Immature natural killer cell (primary cell): ENCODE data around the gene OBP2B. TPM values are rescaled to one million over a fixed set of nuclear protein-coding genes. Genes with fewer than 3 reads are reported as not detected.

Experiments used
- DNase-seq, 3 donors: peaks; one replicate each; pipeline ENCODE4 v3.0.0; 2022; ENCODE audit warnings: mixed read lengths in 1 of 3
- H3K27ac Mint-ChIP-seq, 6 donors: one replicate each; pipeline ENCODE4 v1.8.0; 2020; ENCODE audit warnings: mixed read lengths in 6 of 6, mild to moderate bottlenecking in 5 of 6, inconsistent platforms in 4 of 6, moderate library complexity in 3 of 6
- H3K27me3 Mint-ChIP-seq, 3 donors: one replicate each; pipeline ENCODE4 v1.8.0; 2020 to 2021; ENCODE audit warnings: low read depth in 3 of 3, mild to moderate bottlenecking in 3 of 3, mixed read lengths in 3 of 3, moderate library complexity in 3 of 3, inconsistent platforms in 1 of 3
- H3K36me3 Mint-ChIP-seq, 3 donors: one replicate each; pipeline ENCODE4 v1.8.0; 2020; ENCODE audit warnings: mixed read lengths in 3 of 3, inconsistent platforms in 2 of 3, mild to moderate bottlenecking in 2 of 3
- H3K4me1 Mint-ChIP-seq, 2 donors: one replicate each; pipeline ENCODE4 v1.8.0; 2020; ENCODE audit warnings: inconsistent platforms in 2 of 2, mild to moderate bottlenecking in 2 of 2, mixed read lengths in 2 of 2, moderate library complexity in 1 of 2
- H3K4me3 Mint-ChIP-seq, 5 donors: one replicate each; pipeline ENCODE4 v1.8.0; 2020; ENCODE audit warnings: mild to moderate bottlenecking in 5 of 5, mixed read lengths in 5 of 5, inconsistent platforms in 3 of 5, moderate library complexity in 3 of 5
- H3K9me3 Mint-ChIP-seq, 6 donors: one replicate each; pipeline ENCODE4 v1.8.0; 2020; ENCODE audit warnings: mild to moderate bottlenecking in 6 of 6, mixed read lengths in 6 of 6, inconsistent platforms in 4 of 6, moderate library complexity in 3 of 6
- polyA plus RNA-seq, 3 donors: library from polyadenylated mRNA; unstranded; fragments of 300-500 nt; fragmentation: Illumina TruSeq; gene quantifications; one replicate each; pipeline ENCODE4 v1.2.3, GENCODE V29; 2021

Gene OBP2B
- polyA plus RNA-seq, 3 donors from 2014 or later, result not detected

- Mint-ChIP-seq H3K27me3 (peaks cover 0 to 4% (median 2%) of the 10 kb centered on the region in 3 donors), H3K36me3 (no peaks in the 10 kb centered on the region), H3K4me1 (peaks cover 0 to 2% of the 10 kb centered on the region in 2 donors), H3K4me3 (no peak overlapping the region), H3K9me3 (no peaks in the 10 kb centered on the region), H3K27ac (no peak overlapping the region)
- DNase-seq, result no peak
Measured at GRCh38 chr9:133168432-133168831, 40.6 kb downstream of the OBP2B start.

DNA sequence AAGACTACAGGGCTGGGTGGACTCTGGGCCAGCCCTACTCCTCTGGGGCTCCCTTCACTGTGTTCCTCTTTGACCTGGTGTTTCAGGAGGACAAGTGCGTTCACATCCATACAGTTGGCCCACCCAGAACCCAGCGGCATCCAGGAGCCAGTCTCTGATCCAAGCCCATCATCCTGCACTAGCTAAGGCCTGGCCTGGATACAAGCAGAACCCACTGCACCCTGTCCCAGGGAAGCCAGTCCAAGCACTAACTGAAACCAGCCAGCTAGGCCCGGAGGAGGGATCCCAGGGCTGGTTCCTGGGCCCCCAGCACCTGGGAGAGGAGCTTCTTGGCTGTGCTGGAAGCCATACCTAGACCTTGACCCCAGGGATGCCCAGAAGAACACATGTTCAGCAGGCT, 41.3 kb downstream of the OBP2B start:
- Mint-ChIP-seq H3K4me1 (peaks cover 0 to 2% of the 10 kb centered on the region in 2 donors), H3K27ac (peak overlapping the region in 1 of 6 donors; percentile 31), H3K27me3 (peaks cover 0 to 4% (median 2%) of the 10 kb centered on the region in 3 donors), H3K36me3 (no peaks in the 10 kb centered on the region), H3K4me3 (no peak overlapping the region), H3K9me3 (no peaks in the 10 kb centered on the region)
- DNase-seq, result no peak

DNA sequence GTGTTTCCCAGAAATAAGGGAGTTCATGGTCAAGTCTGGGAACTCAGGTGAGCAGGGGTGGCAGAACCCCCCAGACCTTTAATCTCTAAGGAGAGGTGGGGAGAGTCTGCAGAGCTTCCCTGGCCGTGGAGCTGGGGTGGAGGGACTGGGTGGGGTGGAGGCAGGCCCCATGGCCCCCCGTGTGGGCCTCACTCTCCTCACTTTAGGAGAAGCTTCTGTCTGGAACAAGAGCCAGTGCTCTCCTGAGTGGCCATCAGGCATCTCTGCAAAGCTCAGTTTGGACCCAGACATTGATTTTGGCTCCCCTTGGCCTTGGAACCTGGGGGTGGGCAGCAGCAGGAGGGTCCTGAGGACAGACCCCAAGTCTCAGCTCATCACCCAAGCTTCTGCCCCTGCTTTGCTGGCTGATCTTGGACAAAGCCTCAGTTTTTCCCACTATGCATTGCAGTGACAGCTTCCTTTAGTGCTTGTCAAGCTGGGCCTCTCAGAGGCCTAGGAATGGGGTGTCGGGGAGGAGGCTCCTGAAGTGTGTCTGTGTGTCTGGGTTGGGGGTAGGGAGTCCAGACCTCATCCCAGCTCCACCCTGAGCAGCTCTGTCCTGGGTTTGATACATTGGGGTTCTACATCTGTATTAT, 41.8 kb downstream of the OBP2B start:
- Mint-ChIP-seq H3K4me1 (peaks cover 0 to 2% of the 10 kb centered on the region in 2 donors), H3K4me3 (no peak overlapping the region), H3K36me3 (no peaks in the 10 kb centered on the region), H3K9me3 (no peaks in the 10 kb centered on the region), H3K27me3 (peaks cover 0 to 4% (median 2%) of the 10 kb centered on the region in 3 donors), H3K27ac (no peak overlapping the region)
- no peak for DNase-seq

- Mint-ChIP-seq H3K9me3 (no peaks in the 10 kb centered on the region), H3K27ac (no peak overlapping the region), H3K4me3 (no peak overlapping the region), H3K27me3 (peaks cover 0 to 4% (median 2%) of the 10 kb centered on the region in 3 donors), H3K36me3 (no peaks in the 10 kb centered on the region), H3K4me1 (peaks cover 0 to 2% of the 10 kb centered on the region in 2 donors)
- no peak for DNase-seq
Measured at GRCh38 chr9:133166392-133166791, 42.7 kb downstream of the OBP2B start.

DNA sequence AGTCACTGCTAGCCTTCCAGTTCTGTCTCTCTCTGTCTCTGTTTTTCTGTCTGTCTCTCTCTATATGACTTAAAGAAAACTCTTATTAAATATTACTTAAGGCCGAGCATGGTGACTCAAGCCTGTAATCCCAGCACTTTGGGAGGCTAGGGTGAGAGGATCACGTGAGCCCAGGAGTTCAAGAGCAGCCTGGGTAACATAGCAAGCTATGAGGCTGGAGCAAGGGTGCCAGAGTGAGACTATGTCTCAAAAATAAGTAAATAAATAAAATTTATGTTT, 43.7 kb downstream of the OBP2B start:
- H3K27me3 Mint-ChIP-seq, result peaks cover 3 to 5% (median 4%) of the 10 kb centered on the region in 3 donors
- DNase-seq, result no peak
- no peaks in the 10 kb centered on the region for H3K9me3 Mint-ChIP-seq
- no peaks in the 10 kb centered on the region for H3K36me3 Mint-ChIP-seq
- H3K4me3 Mint-ChIP-seq, result no peak overlapping the region
- no peak overlapping the region for H3K27ac Mint-ChIP-seq
- peaks cover 0 to 3% of the 10 kb centered on the region in 2 donors for H3K4me1 Mint-ChIP-seq

DNA sequence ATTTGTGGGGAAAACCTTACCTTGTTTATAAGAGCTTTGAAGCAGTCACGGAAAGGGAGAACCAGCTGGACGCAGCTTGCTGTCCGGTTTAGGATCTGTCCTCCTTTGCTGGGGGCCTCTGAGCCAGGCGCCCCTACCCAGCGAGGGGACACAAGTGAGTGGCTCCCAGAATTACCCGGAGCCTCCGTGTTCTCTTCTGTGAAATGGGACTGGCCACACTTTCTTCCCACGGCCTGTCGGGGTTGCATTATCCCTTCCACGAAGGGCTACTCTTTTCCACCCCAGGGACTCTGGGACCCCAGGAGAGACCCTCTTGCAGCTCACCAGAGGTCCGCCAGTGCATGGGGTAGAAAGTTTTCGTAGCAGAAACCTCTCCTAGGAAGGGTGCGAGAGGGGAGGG, 44.9 kb downstream of the OBP2B start:
- Mint-ChIP-seq H3K9me3 (no peaks in the 10 kb centered on the region), H3K36me3 (no peaks in the 10 kb centered on the region), H3K4me1 (peaks cover 0 to 3% of the 10 kb centered on the region in 2 donors), H3K4me3 (peak overlapping the region; percentile 33 to 62 (median 57)), H3K27ac (no peak overlapping the region), H3K27me3 (peaks cover 3 to 5% (median 4%) of the 10 kb centered on the region in 3 donors)
- DNase-seq, result no peak

- no peaks in the 10 kb centered on the region for H3K9me3 Mint-ChIP-seq
- H3K4me1 Mint-ChIP-seq, result peaks cover 0 to 3% of the 10 kb centered on the region in 2 donors
- peak in 1 of 3 donors; percentile 19 for DNase-seq
- H3K27ac Mint-ChIP-seq, result no peak within 1 kb of the TSS
- H3K27me3 Mint-ChIP-seq, result peaks cover 3 to 4% (median 4%) of the 10 kb centered on the region in 3 donors
- no peaks in the 10 kb centered on the region for H3K36me3 Mint-ChIP-seq
- peak within 1 kb of the TSS; percentile 60 to 80 (median 75) for H3K4me3 Mint-ChIP-seq
Measured at GRCh38 chr9:133163504-133164172, 45.4 kb downstream of the OBP2B start, which contains the start of gene GBGT1. Gene GBGT1 (minus strand): TSS chr9:133163914. CDS start chr9:133162412, 1,502 bp downstream.

DNA sequence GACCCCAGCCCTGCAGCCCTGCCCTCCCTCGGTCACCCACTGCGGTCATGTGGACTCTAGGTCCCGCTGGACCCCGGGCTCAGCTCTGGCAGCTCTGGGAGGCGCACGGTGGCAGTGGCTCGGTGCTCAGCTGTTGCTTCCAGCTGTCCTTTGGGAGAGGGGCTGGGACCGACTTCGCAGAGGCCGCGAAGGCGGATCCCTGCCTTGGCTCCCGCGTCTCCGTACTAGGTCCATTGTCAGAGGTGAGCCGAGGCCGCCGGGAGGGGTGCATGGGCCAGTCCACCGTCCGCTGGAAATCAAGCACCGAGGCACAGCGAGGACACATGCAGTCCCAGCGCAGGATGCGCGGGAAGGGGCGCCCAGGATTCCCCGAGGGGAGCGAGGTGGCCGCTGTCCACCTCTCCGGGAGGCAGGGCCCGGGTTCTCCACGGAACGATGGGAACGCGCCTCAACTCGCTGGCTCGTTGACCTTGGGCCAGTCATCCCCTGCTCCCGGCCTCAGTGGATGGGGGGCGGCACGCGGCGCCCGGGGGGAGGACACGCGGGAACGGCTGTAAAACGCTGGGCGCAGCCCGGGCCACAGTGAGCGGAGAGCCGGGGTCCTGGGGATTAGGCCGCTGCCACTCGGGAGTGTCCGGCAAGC, 46.1 kb downstream of the OBP2B start:
- Mint-ChIP-seq H3K27ac (no peak overlapping the region), H3K36me3 (no peaks in the 10 kb centered on the region), H3K4me3 (peak overlapping the region in 3 of 5 donors; percentile 33 to 70 (median 44)), H3K27me3 (peaks cover 4 to 6% (median 4%) of the 10 kb centered on the region in 3 donors), H3K4me1 (peaks cover 0 to 3% of the 10 kb centered on the region in 2 donors), H3K9me3 (no peaks in the 10 kb centered on the region)
- no peak for DNase-seq

GRCh38 chr9:133161547-133161950, 47.5 kb downstream of the OBP2B start:
- H3K27ac Mint-ChIP-seq, result no peak overlapping the region
- DNase-seq, result no peak
- H3K4me1 Mint-ChIP-seq, result peaks cover 0 to 3% of the 10 kb centered on the region in 2 donors
- H3K36me3 Mint-ChIP-seq, result no peaks in the 10 kb centered on the region
- peaks cover 4 to 6% (median 4%) of the 10 kb centered on the region in 3 donors for H3K27me3 Mint-ChIP-seq
- no peaks in the 10 kb centered on the region for H3K9me3 Mint-ChIP-seq
- peak overlapping the region in 2 of 5 donors; percentile 3 to 49 for H3K4me3 Mint-ChIP-seq

GRCh38 chr9:133160742-133161546, 48.1 kb downstream of the OBP2B start:
- no peaks in the 10 kb centered on the region for H3K9me3 Mint-ChIP-seq
- DNase-seq, result peak; percentile 32 to 38 (median 37)
- no peak overlapping the region for H3K4me3 Mint-ChIP-seq
- peaks cover 0 to 3% of the 10 kb centered on the region in 2 donors for H3K4me1 Mint-ChIP-seq
- H3K27me3 Mint-ChIP-seq, result peaks cover 4 to 6% (median 4%) of the 10 kb centered on the region in 3 donors
- no peaks in the 10 kb centered on the region for H3K36me3 Mint-ChIP-seq
- H3K27ac Mint-ChIP-seq, result no peak overlapping the region

DNA sequence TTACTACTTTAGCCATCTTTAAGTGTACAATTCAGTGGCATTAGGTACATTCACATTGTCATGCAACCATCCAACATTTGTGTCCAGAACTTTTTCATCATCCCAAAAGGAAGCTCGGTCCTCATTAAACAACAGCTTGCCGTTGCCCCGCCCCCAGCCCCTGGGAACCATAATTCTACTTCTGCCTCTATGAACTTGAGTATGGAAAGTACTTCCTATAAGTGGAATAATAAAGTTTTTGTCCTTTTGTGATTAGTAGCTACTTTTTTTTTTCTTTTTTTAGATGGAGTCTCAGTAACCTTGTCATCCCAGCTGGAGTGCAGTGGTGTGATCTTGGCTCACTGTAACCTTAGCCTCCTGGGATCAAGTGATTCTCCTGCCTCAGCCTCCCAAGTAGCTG, 50.4 kb downstream of the OBP2B start:
- Mint-ChIP-seq H3K4me1 (peaks cover 0 to 2% of the 10 kb centered on the region in 2 donors), H3K36me3 (no peaks in the 10 kb centered on the region), H3K4me3 (no peak overlapping the region), H3K27me3 (peaks cover 0 to 7% (median 6%) of the 10 kb centered on the region in 3 donors), H3K27ac (no peak overlapping the region), H3K9me3 (no peaks in the 10 kb centered on the region)
- no peak for DNase-seq
